ENCODE measurements around the gene MTCL1. TPM values are rescaled to one million over a fixed set of nuclear protein-coding genes. Genes with fewer than 3 reads are reported as not detected.

Gene MTCL1
- total RNA-seq, 1 donor from 2014 or later: 100 TPM

DNA sequence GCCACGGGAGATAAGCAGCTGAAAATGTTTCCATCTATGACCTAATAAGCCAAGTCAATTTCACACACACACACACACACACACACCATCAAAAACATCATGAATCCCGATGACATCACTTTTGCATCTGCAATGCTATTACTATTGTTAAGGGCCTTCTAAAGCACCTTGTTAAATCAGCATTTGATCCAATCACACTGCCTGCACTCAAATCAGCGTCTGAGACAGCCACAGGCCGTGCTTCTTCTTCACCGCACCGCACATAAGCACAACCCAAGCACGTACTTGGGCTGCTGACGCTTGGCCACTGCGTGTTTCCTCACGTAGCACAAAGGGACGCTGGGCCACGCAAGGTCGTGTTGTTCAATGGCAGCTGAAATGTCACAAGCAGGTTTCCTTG is 15.8 kb upstream of the MTCL1 start:
- Mint-ChIP-seq H3K27ac (ENCODE audit: unreplicated experiment) (peak overlapping the region; percentile 60), H3K27me3 (ENCODE audit: unreplicated experiment) (peaks cover 9% of the 10 kb centered on the region), H3K9me3 (ENCODE audit: unreplicated experiment) (peaks cover 11% of the 10 kb centered on the region), H3K36me3 (ENCODE audit: unreplicated experiment) (no peaks in the 10 kb centered on the region), H3K4me1 (ENCODE audit: low read depth, unreplicated experiment) (peaks cover 44% of the 10 kb centered on the region), H3K4me3 (ENCODE audit: unreplicated experiment) (no peak overlapping the region)
- no peak for DNase-seq
- no peak for TF ChIP-seq CTCF (IDR thresholded peaks at IDR 0.05; ENCODE audit: partially characterized antibody, unreplicated experiment)

GRCh38 chr18:8694891-8695290 is 10.5 kb upstream of the MTCL1 start:
- Mint-ChIP-seq H3K4me3 (ENCODE audit: unreplicated experiment) (no peak overlapping the region), H3K27ac (ENCODE audit: unreplicated experiment) (no peak overlapping the region), H3K4me1 (ENCODE audit: low read depth, unreplicated experiment) (no peaks in the 10 kb centered on the region), H3K27me3 (ENCODE audit: unreplicated experiment) (peaks cover 2% of the 10 kb centered on the region), H3K36me3 (ENCODE audit: unreplicated experiment) (no peaks in the 10 kb centered on the region), H3K9me3 (ENCODE audit: unreplicated experiment) (no peaks in the 10 kb centered on the region)
- no peak for TF ChIP-seq CTCF (IDR thresholded peaks at IDR 0.05; ENCODE audit: partially characterized antibody, unreplicated experiment)
- no peak for DNase-seq

- Mint-ChIP-seq H3K9me3 (ENCODE audit: unreplicated experiment) (no peaks in the 10 kb centered on the region), H3K36me3 (ENCODE audit: unreplicated experiment) (no peaks in the 10 kb centered on the region), H3K4me3 (ENCODE audit: unreplicated experiment) (no peak overlapping the region), H3K4me1 (ENCODE audit: low read depth, unreplicated experiment) (peaks cover 2% of the 10 kb centered on the region), H3K27ac (ENCODE audit: unreplicated experiment) (no peak overlapping the region), H3K27me3 (ENCODE audit: unreplicated experiment) (peaks cover 2% of the 10 kb centered on the region)
- no peak for DNase-seq
- no peak for TF ChIP-seq CTCF (IDR thresholded peaks at IDR 0.05; ENCODE audit: partially characterized antibody, unreplicated experiment)
Observed at GRCh38 chr18:8695932-8696517, 9.3 kb upstream of the MTCL1 start.

GRCh38 chr18:8696749-8697211 is 8.6 kb upstream of the MTCL1 start:
- TF ChIP-seq CTCF (IDR thresholded peaks at IDR 0.05; ENCODE audit: partially characterized antibody, unreplicated experiment): peak; percentile 97
- DNase-seq: peak; percentile 87
- H3K9me3 Mint-ChIP-seq (ENCODE audit: unreplicated experiment): no peaks in the 10 kb centered on the region
- H3K4me3 Mint-ChIP-seq (ENCODE audit: unreplicated experiment): no peak overlapping the region
- peaks cover 2% of the 10 kb centered on the region for H3K4me1 Mint-ChIP-seq (ENCODE audit: low read depth, unreplicated experiment)
- no peak overlapping the region for H3K27ac Mint-ChIP-seq (ENCODE audit: unreplicated experiment)
- no peaks in the 10 kb centered on the region for H3K36me3 Mint-ChIP-seq (ENCODE audit: unreplicated experiment)
- H3K27me3 Mint-ChIP-seq (ENCODE audit: unreplicated experiment): peaks cover 2% of the 10 kb centered on the region

DNA sequence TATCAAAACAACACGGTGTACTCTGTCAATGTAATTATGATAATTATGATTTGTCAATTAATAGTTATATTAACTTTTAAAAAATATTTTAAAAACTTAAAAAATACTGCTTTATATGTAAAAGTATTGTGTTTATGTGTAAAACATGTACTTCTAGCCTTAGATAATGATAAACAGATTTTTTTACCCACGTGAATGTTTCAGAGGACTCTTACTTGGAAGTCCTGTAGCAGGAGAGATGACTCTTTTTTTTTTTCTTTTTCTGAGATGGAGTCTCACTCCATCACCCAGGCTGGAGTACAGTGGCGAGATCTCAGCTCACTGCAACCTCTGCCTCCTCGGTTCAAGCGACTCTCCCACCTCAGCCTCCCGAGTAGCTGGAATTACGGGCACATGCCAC is 6.2 kb upstream of the MTCL1 start:
- peaks cover 5% of the 10 kb centered on the region for H3K9me3 Mint-ChIP-seq (ENCODE audit: unreplicated experiment)
- peaks cover 6% of the 10 kb centered on the region for H3K4me1 Mint-ChIP-seq (ENCODE audit: low read depth, unreplicated experiment)
- peaks cover 12% of the 10 kb centered on the region for H3K27me3 Mint-ChIP-seq (ENCODE audit: unreplicated experiment)
- no peak overlapping the region for H3K27ac Mint-ChIP-seq (ENCODE audit: unreplicated experiment)
- TF ChIP-seq CTCF (IDR thresholded peaks at IDR 0.05; ENCODE audit: partially characterized antibody, unreplicated experiment): no peak
- DNase-seq: no peak
- H3K4me3 Mint-ChIP-seq (ENCODE audit: unreplicated experiment): no peak overlapping the region
- H3K36me3 Mint-ChIP-seq (ENCODE audit: unreplicated experiment): no peaks in the 10 kb centered on the region

Data from glutamatergic neuron (in vitro differentiated cells).